Heart right ventricle (tissue), 16 donors: ENCODE results near the gene ACR. TPM values are rescaled to one million over a fixed set of nuclear protein-coding genes. Genes with fewer than 3 reads are reported as not detected.

Source experiments
- ATAC-seq, 8 donors: fragments of 200-7000 bp; cut with Tn5 transposase; one replicate each; pipeline ENCODE4 v1.9.1; 2020; ENCODE audit warnings: mild to moderate bottlenecking in 8 of 8, moderate library complexity in 8 of 8, moderate number of reproducible peaks in 1 of 8
- DNase-seq, 2 donors: peaks; one replicate each; pipeline ENCODE4 v3.0.0-alpha.2; 2020
- H3K27ac ChIP-seq, 10 donors: fragments of 200-600 bp; sonication (generic) in 2 of 10; one replicate each; pipeline versions ENCODE4 v1.5.0 to v1.8.0; 2020 to 2022; ENCODE audit warnings: mild to moderate bottlenecking in 3 of 10
- H3K27me3 ChIP-seq, 7 donors: fragments of 200-600 bp; one replicate each; pipeline ENCODE4 v1.8.0; 2021 to 2022; ENCODE audit warnings: mild to moderate bottlenecking in 2 of 7
- H3K36me3 ChIP-seq, 9 donors: fragments of 200-600 bp; sonication (generic) in 1 of 9; one replicate each; pipeline versions ENCODE4 v1.5.0 to v1.8.0; 2020 to 2022; ENCODE audit warnings: mild to moderate bottlenecking in 2 of 9
- H3K4me1 ChIP-seq, 9 donors: fragments of 200-600 bp; sonication (generic) in 1 of 9; one replicate each; pipeline versions ENCODE4 v1.5.0 to v1.8.0; 2020 to 2022; ENCODE audit warnings: mild to moderate bottlenecking in 4 of 9
- H3K4me3 ChIP-seq, 10 donors: fragments of 200-600 bp; sonication (generic) in 2 of 10; one replicate each; pipeline versions ENCODE4 v1.5.0 to v1.8.0; 2020 to 2022; ENCODE audit warnings: mild to moderate bottlenecking in 7 of 10, moderate library complexity in 2 of 10
- H3K9me3 ChIP-seq, 11 donors: fragments of 200-600 bp in 10 of 11; sonication (generic) in 2 of 11; one replicate each; pipeline versions ENCODE4 v1.5.0 to v1.8.0; 2013 to 2022; ENCODE audit warnings: mild to moderate bottlenecking in 2 of 11, control low read depth in 1 of 11, moderate library complexity in 1 of 11
- WGBS, 2 donors: extraction: QIAGEN DNeasy Blood & Tissue Kit; methylation state at CpG; one replicate each; pipeline ENCODE4 v1.1.7; 2013; ENCODE audit warnings: inconsistent platforms in 1 of 2; 5-methylcytosine and 5-hydroxymethylcytosine counted together
- intact Hi-C, 10 donors: fragments of 100-400 bp; cut with DNase I; formaldehyde crosslinking; loops; one replicate each; pipeline versions ENCODE4 v1.11.1 to v1.14.2; 2022
- polyA plus RNA-seq, 2 donors: library from polyadenylated mRNA; stranded (reverse); fragments of 200-250 nt; gene quantifications; one replicate each; pipeline ENCODE4 v1.2.3, GENCODE V29; 2013
- total RNA-seq, 10 donors: library from RNA; stranded (reverse); fragmentation: NEBNext Ultra II Directional in 3 of 10; extraction: Animal tissue kit (Norgen Biotek cat#: 25700) in 3 of 10; gene quantifications; one replicate each; pipeline versions ENCODE4 v1.2.1 to v1.2.4, GENCODE V29; 2021 to 2023
- TF ChIP-seq, protein P1 (sequence below), 9 donors: fragments of 200-600 bp; sonication (generic) in 2 of 9; IDR thresholded peaks; one replicate each; pipeline versions ENCODE4 v1.5.0 to v1.8.0; 2021 to 2022; ENCODE audit warnings: antibody characterized with exemption in 9 of 9, mild to moderate bottlenecking in 5 of 9, moderate library complexity in 1 of 9
- donor health status: Arrhythmogenic right ventricular cardiomyopathy.
- donor health status: ischemic (EF 13 %, LVEDD 7.1; RV severe dilation, severe dysfunction).
- donor health status: healthy with polysubstance abuse.
- donor health status: DM: no; HTN: yes; CAD: no.
- donor health status: DM: no; HTN: no; CAD: no.
- donor health status: ischemic (EF 25% LVEDD 6.9; RV normal size, moderate dysfunction).
- donor health status: ischemic (EF 25% LVEDD 5.7; RV mildly dilated, moderate dysfunction).
- donor health status: healthy.
- donor health status: DM: yes; HTN: yes; CAD: no.
- donor health status: Ischemic cardiomyopathy.
- donor health status: ischemic (EF 35%, LVEDD 5.7; RV mildly dilated, moderate dysfunction).
- donor health status: nonischemic (EF 11% LVEDD 7.7; RV severe dilation, severe dysfunction).
- donor health status: DM: yes; HTN: yes; CAD: no.
- donor health status: PGD.
- donor health status: ischemic (EF 29% LVEDD 5.4; RV normal size, mild dysfunction).
- donor health status: nonischemic (EF 23%, LVEDD 6.1; RV moderate dilation, normal function).

The ACR gene
- total and polyA plus RNA-seq, 12 donors: 0.13 to 1.1 (median 0.50) TPM; not detected in 1

DNA sequence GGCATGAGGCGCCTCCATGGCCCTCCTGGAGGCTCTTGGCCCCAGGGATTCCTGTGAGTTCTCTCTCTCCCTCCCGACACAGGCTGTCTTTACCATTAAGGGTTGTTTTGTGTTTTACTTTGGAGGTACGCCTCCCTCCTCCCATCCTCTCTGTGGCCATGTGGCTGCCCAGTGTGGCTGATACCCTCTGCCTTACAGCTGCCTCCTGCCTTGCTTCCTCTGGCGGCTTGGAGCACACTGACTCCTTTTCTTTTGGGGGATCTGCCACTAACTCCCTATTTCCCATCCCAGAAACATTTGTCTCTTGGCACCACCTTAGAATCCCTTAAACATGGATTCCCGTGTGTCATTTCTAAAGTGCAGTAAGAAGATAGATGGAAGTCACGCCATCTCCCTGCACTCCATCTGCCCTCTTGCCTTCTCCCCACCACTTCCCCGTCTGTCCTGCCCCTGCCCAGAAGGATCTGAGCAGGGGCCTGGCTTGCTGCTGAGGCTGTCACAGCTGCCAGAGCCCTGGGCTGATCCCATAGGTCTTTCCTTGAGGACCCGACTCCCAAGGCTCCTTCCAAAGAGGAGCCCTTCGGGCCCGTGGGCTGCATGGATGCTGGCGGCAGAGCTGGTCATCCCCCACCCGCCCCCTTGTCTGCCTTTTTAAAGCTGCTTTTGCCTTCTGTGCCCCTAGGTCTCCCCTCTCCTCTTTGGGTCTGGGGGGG lies 15.1 kb upstream of the ACR start:
- WGBS, 2 donors: 79 to 92% methylated on average over 12 of the region's 12 CpGs
- Histone ChIP-seq H3K9me3 (no peaks in the 10 kb centered on the region), H3K27ac (peak overlapping the region in 1 of 10 donors; percentile 27), H3K27me3 (peaks cover 0 to 29% (median 21%) of the 10 kb centered on the region in 7 donors), H3K36me3 (peaks cover 0 to 79% (median 5%) of the 10 kb centered on the region in 9 donors), H3K4me3 (no peak overlapping the region), H3K4me1 (peaks cover 0 to 72% (median 43%) of the 10 kb centered on the region in 9 donors)
- TF ChIP-seq, protein P1, sequence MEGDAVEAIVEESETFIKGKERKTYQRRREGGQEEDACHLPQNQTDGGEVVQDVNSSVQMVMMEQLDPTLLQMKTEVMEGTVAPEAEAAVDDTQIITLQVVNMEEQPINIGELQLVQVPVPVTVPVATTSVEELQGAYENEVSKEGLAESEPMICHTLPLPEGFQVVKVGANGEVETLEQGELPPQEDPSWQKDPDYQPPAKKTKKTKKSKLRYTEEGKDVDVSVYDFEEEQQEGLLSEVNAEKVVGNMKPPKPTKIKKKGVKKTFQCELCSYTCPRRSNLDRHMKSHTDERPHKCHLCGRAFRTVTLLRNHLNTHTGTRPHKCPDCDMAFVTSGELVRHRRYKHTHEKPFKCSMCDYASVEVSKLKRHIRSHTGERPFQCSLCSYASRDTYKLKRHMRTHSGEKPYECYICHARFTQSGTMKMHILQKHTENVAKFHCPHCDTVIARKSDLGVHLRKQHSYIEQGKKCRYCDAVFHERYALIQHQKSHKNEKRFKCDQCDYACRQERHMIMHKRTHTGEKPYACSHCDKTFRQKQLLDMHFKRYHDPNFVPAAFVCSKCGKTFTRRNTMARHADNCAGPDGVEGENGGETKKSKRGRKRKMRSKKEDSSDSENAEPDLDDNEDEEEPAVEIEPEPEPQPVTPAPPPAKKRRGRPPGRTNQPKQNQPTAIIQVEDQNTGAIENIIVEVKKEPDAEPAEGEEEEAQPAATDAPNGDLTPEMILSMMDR (IDR thresholded peaks at IDR 0.05): no peak
- DNase-seq (no peak), ATAC-seq (no peak)
- intact Hi-C loops: no loop called here

- TF ChIP-seq, protein P1 (IDR thresholded peaks at IDR 0.05): no peak
- Histone ChIP-seq H3K27ac (no peak overlapping the region), H3K9me3 (no peaks in the 10 kb centered on the region), H3K4me3 (peak overlapping the region in 1 of 10 donors; percentile 13), H3K27me3 (peaks cover 0 to 27% (median 21%) of the 10 kb centered on the region in 7 donors), H3K36me3 (peaks cover 0 to 79% (median 5%) of the 10 kb centered on the region in 9 donors), H3K4me1 (peaks cover 0 to 83% (median 45%) of the 10 kb centered on the region in 9 donors)
- WGBS, 2 donors: 77 to 82% methylated on average over 7 of the region's 7 CpGs
- DNase-seq (no peak), ATAC-seq (no peak)
- intact Hi-C loops: no loop called here
Observed at GRCh38 chr22:50723991-50724390, 14.0 kb upstream of the ACR start.

- intact Hi-C loops: no loop called here
- Histone ChIP-seq H3K36me3 (peaks cover 0 to 83% (median 5%) of the 10 kb centered on the region in 9 donors), H3K9me3 (no peaks in the 10 kb centered on the region), H3K27ac (peak overlapping the region in 1 of 10 donors; percentile 16), H3K4me1 (peaks cover 0 to 89% (median 44%) of the 10 kb centered on the region in 9 donors), H3K4me3 (peak overlapping the region in 1 of 10 donors; percentile 13), H3K27me3 (peaks cover 0 to 25% (median 20%) of the 10 kb centered on the region in 7 donors)
- 69 to 87% methylated on average over 8 of the region's 8 CpGs for WGBS, 2 donors
- TF ChIP-seq, protein P1 (IDR thresholded peaks at IDR 0.05): no peak
- DNase-seq: no peak
- ATAC-seq: no peak
Observed at GRCh38 chr22:50724616-50725015, 13.4 kb upstream of the ACR start.

DNA sequence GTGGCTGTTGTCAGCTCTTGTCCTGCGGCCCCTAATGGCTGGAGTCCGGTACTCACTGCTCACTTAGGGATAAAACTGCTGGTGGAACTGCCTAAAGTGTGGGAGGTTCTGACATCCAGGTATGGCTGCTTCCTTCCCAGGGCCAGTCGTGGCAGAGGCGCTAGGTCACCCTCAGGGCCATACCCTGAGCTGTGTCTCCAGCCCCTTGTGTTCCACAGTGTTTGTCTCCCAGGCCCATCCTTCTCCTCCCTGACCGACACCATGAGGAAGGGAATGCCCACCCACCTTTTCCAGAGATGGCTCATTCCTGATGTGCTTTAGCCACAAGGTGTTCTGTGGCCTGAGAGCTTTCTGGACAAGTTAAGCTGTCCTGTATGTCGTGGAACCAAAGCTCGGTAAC lies 12.4 kb upstream of the ACR start:
- intact Hi-C loops: no loop called here
- H3K4me3 ChIP-seq: no peak overlapping the region
- no peaks in the 10 kb centered on the region for H3K9me3 ChIP-seq
- H3K27me3 ChIP-seq: peaks cover 0 to 28% (median 14%) of the 10 kb centered on the region in 7 donors
- ATAC-seq (no peak), DNase-seq (no peak)
- no peak overlapping the region for H3K27ac ChIP-seq
- H3K4me1 ChIP-seq: peaks cover 0 to 99% (median 39%) of the 10 kb centered on the region in 9 donors
- TF ChIP-seq, protein P1 (IDR thresholded peaks at IDR 0.05): no peak
- H3K36me3 ChIP-seq: peaks cover 0 to 88% (median 5%) of the 10 kb centered on the region in 9 donors
- WGBS, 2 donors: 87 to 92% methylated on average over 7 of the region's 7 CpGs
